ENCODE results near the gene MEIS1. TPM values are rescaled to one million over a fixed set of nuclear protein-coding genes. Genes with fewer than 3 reads are reported as not detected.

The MEIS1 gene
- total RNA-seq, 1 experiment from 2014 or later = 0.66 TPM

- WGBS (ENCODE audit: extremely low coverage, insufficient read length, low lambda C conversion rate) = no CpG with 5 or more reads among the region's 6 CpGs
- Histone ChIP-seq H3K4ac (ENCODE audit: low read depth, low read length) (no peak overlapping the region), H3K23me2 (ENCODE audit: insufficient read length, low read depth, low read length, poor library complexity, severe bottlenecking) (no peaks in the 10 kb centered on the region), H3K9ac (ENCODE audit: extremely low read depth, insufficient read length, low read length) (peak overlapping the region; percentile 13), H3K56ac (ENCODE audit: insufficient read length, low read depth, low read length) (no peak overlapping the region), H3K4me1 (ENCODE audit: insufficient read depth, low read length) (no peaks in the 10 kb centered on the region), H4K20me1 (ENCODE audit: control insufficient read depth, insufficient read depth, insufficient read length) (peaks cover 3% of the 10 kb centered on the region), H3K4me2 (ENCODE audit: insufficient read depth, insufficient read length, low read length) (no peak overlapping the region), H4K91ac (ENCODE audit: insufficient read length, low read depth, low read length) (no peak overlapping the region), H4K5ac (ENCODE audit: insufficient read length, low read depth, low read length) (no peak overlapping the region), H3K27ac (ENCODE audit: insufficient read length, low read depth, low read length) (no peak overlapping the region), H2BK120ac (ENCODE audit: low read depth, low read length, poor library complexity, severe bottlenecking) (no peak overlapping the region), H2BK5ac (ENCODE audit: insufficient read length, low read length) (no peak overlapping the region), H2BK15ac (ENCODE audit: low read depth, low read length) (no peak overlapping the region), H3K14ac (ENCODE audit: insufficient read depth, low read length) (no peak overlapping the region), H3K18ac (ENCODE audit: insufficient read length, low read depth, low read length) (no peak overlapping the region), H3K23ac (ENCODE audit: insufficient read length, low read depth, low read length) (no peak overlapping the region), H2BK20ac (ENCODE audit: low read depth, low read length, poor library complexity, severe bottlenecking) (no peak overlapping the region), H2AFZ (ENCODE audit: low read length) (no peak overlapping the region), H3K79me2 (ENCODE audit: insufficient read depth, low read length) (no peaks in the 10 kb centered on the region), H2AK5ac (ENCODE audit: insufficient read length, low read length) (no peak overlapping the region), H3K27me3 (ENCODE audit: insufficient read depth, low read length) (no peaks in the 10 kb centered on the region), H3T11ph (ENCODE audit: low read length) (no peak overlapping the region), H3K9me3 (ENCODE audit: control insufficient read depth, low read depth, low read length) (no peaks in the 10 kb centered on the region), H3K79me1 (ENCODE audit: insufficient read depth, low read depth, low read length, poor library complexity, severe bottlenecking) (no peaks in the 10 kb centered on the region), H4K8ac (replicated peaks; ENCODE audit: insufficient read length, low read depth, low read length) (no peak overlapping the region), H2BK12ac (ENCODE audit: insufficient read length, low read depth, low read length) (no peak overlapping the region)
- no peak for DNase-seq
- H3K9me3 Mint-ChIP-seq = no peaks in the 10 kb centered on the region
- TF ChIP-seq, protein P1, sequence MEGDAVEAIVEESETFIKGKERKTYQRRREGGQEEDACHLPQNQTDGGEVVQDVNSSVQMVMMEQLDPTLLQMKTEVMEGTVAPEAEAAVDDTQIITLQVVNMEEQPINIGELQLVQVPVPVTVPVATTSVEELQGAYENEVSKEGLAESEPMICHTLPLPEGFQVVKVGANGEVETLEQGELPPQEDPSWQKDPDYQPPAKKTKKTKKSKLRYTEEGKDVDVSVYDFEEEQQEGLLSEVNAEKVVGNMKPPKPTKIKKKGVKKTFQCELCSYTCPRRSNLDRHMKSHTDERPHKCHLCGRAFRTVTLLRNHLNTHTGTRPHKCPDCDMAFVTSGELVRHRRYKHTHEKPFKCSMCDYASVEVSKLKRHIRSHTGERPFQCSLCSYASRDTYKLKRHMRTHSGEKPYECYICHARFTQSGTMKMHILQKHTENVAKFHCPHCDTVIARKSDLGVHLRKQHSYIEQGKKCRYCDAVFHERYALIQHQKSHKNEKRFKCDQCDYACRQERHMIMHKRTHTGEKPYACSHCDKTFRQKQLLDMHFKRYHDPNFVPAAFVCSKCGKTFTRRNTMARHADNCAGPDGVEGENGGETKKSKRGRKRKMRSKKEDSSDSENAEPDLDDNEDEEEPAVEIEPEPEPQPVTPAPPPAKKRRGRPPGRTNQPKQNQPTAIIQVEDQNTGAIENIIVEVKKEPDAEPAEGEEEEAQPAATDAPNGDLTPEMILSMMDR (conservative IDR thresholded peaks at IDR 0.05) = no peak
- H3K27ac Mint-ChIP-seq = no peak overlapping the region
- no peaks in the 10 kb centered on the region for H3K36me3 Mint-ChIP-seq (ENCODE audit: insufficient read depth in 1 of 3, low read depth in 3 of 3)
- H3K4me3 Mint-ChIP-seq = no peak overlapping the region
- no peaks in the 10 kb centered on the region for H3K4me1 Mint-ChIP-seq
- H3K27me3 Mint-ChIP-seq (ENCODE audit: low read depth) = peaks cover 15% of the 10 kb centered on the region
Measured at GRCh38 chr2:66457545-66457944, 22.6 kb downstream of the MEIS1 start.

Measured in H9 (cell line).